Stimulated activated CD8-positive, alpha-beta memory T cell treated with anti-CD3 and anti-CD28 coated beads, Interleukin-2, amount 100 ng/mL, for 1 hour (primary cell): ENCODE data around the gene KMT2A.
A peak's percentile ranks its signal among the peaks of the same experiment; 100 is the strongest.
"Not testable (repeated sequence)": the region's sequence is repeated elsewhere in the genome, so short reads cannot be mapped to it uniquely, and the experiment has no call there.

Experiments
- DNase-seq, 2 donors: peaks; one replicate each; pipeline ENCODE4 v3.0.0-alpha.2; 2020; ENCODE audit warnings: low read depth in 2 of 2

The KMT2A gene

GRCh38 chr11:118434553-118435289 is 1.6 kb upstream of the KMT2A start:
- DNase-seq, result peak in 1 of 2 donors; percentile 11

- peak in 1 of 2 donors; percentile 44 for DNase-seq
Measured at GRCh38 chr11:118435290-118435892, 901 bp upstream of the KMT2A start.

- peak in 1 of 2 donors; percentile 31 for DNase-seq
Measured at GRCh38 chr11:118436639-118437207, 431 bp downstream of the KMT2A start.

- DNase-seq, result peak in 1 of 2 donors; percentile 5
Measured at GRCh38 chr11:118437208-118438125, 1.2 kb downstream of the KMT2A start.

- DNase-seq, result peak in 1 of 2 donors; percentile 21
Measured at GRCh38 chr11:118438314-118438931, 2.1 kb downstream of the KMT2A start.

GRCh38 chr11:118439646-118440045 is 3.4 kb downstream of the KMT2A start:
- DNase-seq, result no peak

- no peak for DNase-seq
Measured at GRCh38 chr11:118441770-118442275, 5.5 kb downstream of the KMT2A start.

- no peak for DNase-seq
Measured at GRCh38 chr11:118442301-118442700, 6.0 kb downstream of the KMT2A start.

GRCh38 chr11:118442908-118443589 is 6.8 kb downstream of the KMT2A start:
- no peak for DNase-seq

DNA sequence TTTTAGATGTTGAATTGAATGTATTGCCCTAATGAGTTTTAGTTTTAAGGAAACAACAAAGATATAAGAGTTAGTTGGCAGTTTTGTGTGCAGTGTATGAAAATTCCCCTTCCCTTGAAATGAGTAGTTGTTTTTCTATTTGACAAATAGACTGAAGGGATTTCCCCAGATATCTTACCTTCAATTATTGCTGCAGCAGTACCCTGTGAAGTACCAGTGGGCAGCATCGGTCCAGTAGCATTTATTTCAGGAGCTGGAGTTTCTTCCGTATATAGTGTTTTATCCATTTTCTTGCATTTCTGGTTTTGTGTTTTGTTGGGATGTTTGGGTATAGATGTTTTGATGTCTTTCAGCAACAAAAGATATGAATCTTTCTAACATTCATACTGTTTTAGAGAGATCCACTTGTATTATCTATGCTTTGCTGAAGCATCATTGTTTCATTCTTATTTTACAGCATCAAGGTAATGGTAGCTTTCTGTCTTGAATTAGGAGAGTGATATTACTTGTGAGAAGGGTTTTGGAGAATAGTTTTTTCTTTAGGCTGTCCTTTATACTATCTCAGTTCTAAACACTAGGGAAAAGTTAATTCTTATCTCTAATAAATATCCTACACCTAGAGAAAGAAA is 7.4 kb downstream of the KMT2A start:
- no peak for DNase-seq

- DNase-seq, result no peak
Measured at GRCh38 chr11:118447423-118447822, 11.1 kb downstream of the KMT2A start.

DNA sequence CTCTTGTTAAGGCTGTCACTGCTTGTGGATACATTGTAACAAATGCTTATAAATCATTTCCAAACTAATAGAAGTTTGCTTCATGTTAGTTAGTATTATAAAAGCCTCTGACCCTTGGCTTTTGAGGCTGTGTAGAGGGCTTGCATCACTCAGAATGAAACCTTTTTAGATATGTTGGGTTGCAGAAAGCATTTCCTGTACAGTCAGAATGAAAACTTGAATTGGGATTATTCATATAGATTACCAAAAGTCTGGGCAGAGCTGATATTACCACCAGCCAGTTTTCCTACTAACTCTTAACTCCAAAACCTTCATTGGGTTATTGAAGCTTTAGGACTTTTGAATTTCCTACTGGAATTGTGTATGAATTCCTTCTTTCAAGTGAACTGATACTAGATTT is 12.0 kb downstream of the KMT2A start:
- DNase-seq, result no peak

DNA sequence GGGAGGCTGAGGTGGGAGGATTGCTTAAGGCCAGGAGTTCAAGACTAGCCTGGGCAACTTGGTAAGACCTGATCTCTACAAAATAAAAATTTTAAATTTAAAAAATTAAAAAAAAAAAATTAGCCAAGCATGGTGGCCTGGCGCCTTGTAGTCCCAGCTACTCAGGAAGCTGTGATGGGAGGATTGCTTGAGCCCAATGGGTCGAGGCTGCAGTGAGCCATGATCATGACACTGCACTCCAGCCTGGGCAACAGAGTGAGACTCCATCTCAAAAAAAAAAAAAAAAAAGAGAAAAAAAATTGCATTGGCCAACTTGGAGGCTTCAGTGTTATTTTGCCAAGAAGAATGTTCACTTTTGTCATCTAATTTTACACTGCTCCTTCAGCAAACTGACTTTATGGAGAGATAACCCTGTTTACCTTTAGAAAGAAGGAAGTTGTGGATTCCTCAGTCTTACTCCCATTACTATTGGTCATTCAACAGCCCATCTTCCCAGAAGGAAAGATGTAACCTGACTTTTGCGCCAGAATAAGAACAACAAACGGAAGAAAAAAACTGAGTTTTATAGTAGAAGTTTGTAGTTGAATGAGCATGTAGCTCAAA is 13.1 kb downstream of the KMT2A start:
- no peak for DNase-seq

GRCh38 chr11:118450451-118450850 is 14.2 kb downstream of the KMT2A start:
- DNase-seq, result no peak

DNA sequence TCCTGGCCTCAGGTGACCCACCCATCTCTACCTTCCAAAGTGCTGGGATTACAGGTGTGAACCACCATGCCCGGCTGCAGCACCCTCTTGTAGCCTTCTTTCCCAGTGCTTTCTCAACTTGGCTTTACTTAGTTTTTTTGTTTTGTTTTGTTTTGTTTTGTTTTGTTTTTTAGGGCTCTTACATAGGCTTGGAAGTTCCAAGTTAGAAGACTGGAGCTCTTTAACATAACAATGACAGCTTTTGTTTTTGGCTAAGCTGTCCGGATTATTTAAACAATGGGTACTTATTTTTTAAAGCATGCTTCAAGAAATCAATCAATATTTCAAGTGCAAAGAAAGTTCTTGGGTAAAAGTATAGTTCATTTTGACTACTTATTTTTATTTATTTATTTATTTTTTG is 25.9 kb downstream of the KMT2A start:
- DNase-seq, result no peak

DNA sequence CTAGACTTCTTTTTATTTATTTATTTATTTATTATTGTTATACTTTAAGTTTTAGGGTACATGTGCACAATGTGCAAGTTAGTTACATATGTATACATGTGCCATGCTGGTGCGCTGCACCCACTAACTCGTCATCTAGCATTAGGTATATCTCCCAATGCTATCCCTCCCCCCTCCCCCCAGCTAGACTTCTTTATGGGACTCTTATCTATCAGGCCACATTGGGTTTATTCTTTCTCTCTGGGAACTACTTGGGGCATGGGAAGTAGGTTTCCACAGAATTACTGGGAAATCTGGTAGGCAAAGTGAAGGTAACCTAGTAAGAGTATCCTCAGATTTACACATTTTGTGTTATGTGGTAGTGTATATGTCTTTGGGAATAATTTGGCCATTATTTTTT is 32.7 kb downstream of the KMT2A start:
- DNase-seq, result not testable (repeated sequence)

- no peak for DNase-seq
Measured at GRCh38 chr11:118471030-118471429, 34.7 kb downstream of the KMT2A start.

DNA sequence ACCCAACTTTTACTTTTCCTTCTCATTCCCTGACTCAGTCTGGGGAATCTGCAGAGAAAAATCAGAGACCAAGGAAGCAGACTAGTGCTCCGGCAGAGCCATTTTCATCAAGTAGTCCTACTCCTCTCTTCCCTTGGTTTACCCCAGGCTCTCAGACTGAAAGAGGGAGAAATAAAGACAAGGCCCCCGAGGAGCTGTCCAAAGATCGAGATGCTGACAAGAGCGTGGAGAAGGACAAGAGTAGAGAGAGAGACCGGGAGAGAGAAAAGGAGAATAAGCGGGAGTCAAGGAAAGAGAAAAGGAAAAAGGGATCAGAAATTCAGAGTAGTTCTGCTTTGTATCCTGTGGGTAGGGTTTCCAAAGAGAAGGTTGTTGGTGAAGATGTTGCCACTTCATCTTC is 37.2 kb downstream of the KMT2A start:
- no peak for DNase-seq

DNA sequence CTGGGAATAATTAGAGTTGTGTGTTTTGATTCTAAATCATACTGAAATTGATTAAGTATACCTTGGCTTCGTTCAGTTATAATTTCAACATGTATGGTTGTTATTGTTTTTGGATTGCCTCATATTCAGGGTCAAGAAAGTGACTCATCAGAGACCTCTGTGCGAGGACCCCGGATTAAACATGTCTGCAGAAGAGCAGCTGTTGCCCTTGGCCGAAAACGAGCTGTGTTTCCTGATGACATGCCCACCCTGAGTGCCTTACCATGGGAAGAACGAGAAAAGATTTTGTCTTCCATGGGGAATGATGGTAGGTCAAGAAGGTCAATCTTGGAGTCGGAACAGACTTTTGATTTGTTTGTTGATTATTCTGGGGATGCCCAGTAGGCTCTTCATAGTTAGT is 40.4 kb downstream of the KMT2A start:
- DNase-seq, result no peak

- DNase-seq, result not testable (repeated sequence)
Measured at GRCh38 chr11:118481238-118481637, 44.9 kb downstream of the KMT2A start.
